ENCODE data around the gene TMPRSS3. TPM values are rescaled to one million over a fixed set of nuclear protein-coding genes. Genes with fewer than 3 reads are reported as not detected.

TMPRSS3 gene
- total RNA-seq, 1 experiment from 2014 or later: not detected

GRCh38 chr21:42381347-42381984 lies 14.4 kb downstream of the TMPRSS3 start:
- DNase-seq (ENCODE audit: low read depth): peak; percentile 61
- in situ Hi-C loops (cut with HindIII; ENCODE audit: low pct_unique_long_range_greater_than_20kb, low sequenced_read_pairs): no loop called here

GRCh38 chr21:42379426-42380215 lies 16.2 kb downstream of the TMPRSS3 start:
- in situ Hi-C loops (cut with HindIII; ENCODE audit: low pct_unique_long_range_greater_than_20kb, low sequenced_read_pairs): no loop called here
- no peak for DNase-seq (ENCODE audit: low read depth)

- no peak for DNase-seq (ENCODE audit: low read depth)
- in situ Hi-C loops (cut with HindIII; ENCODE audit: low pct_unique_long_range_greater_than_20kb, low sequenced_read_pairs): no loop called here
Measured at GRCh38 chr21:42378418-42378817, 17.4 kb downstream of the TMPRSS3 start.

- DNase-seq (ENCODE audit: low read depth): no peak
- in situ Hi-C loops (cut with HindIII; ENCODE audit: low pct_unique_long_range_greater_than_20kb, low sequenced_read_pairs): no loop called here
Measured at GRCh38 chr21:42377951-42378340, 17.9 kb downstream of the TMPRSS3 start.

GRCh38 chr21:42377211-42377950 lies 18.5 kb downstream of the TMPRSS3 start:
- no peak for DNase-seq (ENCODE audit: low read depth)
- in situ Hi-C loops (cut with HindIII; ENCODE audit: low pct_unique_long_range_greater_than_20kb, low sequenced_read_pairs): no loop called here

GRCh38 chr21:42376338-42376982 lies 19.4 kb downstream of the TMPRSS3 start:
- no peak for DNase-seq (ENCODE audit: low read depth)

GRCh38 chr21:42375966-42376337 lies 19.9 kb downstream of the TMPRSS3 start:
- no peak for DNase-seq (ENCODE audit: low read depth)
- in situ Hi-C loops (cut with HindIII; ENCODE audit: low pct_unique_long_range_greater_than_20kb, low sequenced_read_pairs): no loop called here

More at GRCh38 chr21:42376338-42376982, 19.4 kb downstream of the TMPRSS3 start:
- in situ Hi-C loops (cut with HindIII; ENCODE audit: low pct_unique_long_range_greater_than_20kb, low sequenced_read_pairs): no loop called here

GRCh38 chr21:42375506-42375905 lies 20.3 kb downstream of the TMPRSS3 start:
- DNase-seq (ENCODE audit: low read depth): no peak
- in situ Hi-C loops (cut with HindIII; ENCODE audit: low pct_unique_long_range_greater_than_20kb, low sequenced_read_pairs): no loop called here

GRCh38 chr21:42374864-42375499 lies 20.9 kb downstream of the TMPRSS3 start:
- no peak for DNase-seq (ENCODE audit: low read depth)
- in situ Hi-C loops (cut with HindIII; ENCODE audit: low pct_unique_long_range_greater_than_20kb, low sequenced_read_pairs): no loop called here

GRCh38 chr21:42374457-42374856 lies 21.4 kb downstream of the TMPRSS3 start:
- no peak for DNase-seq (ENCODE audit: low read depth)
- in situ Hi-C loops (cut with HindIII; ENCODE audit: low pct_unique_long_range_greater_than_20kb, low sequenced_read_pairs): no loop called here

- DNase-seq (ENCODE audit: low read depth): no peak
- in situ Hi-C loops (cut with HindIII; ENCODE audit: low pct_unique_long_range_greater_than_20kb, low sequenced_read_pairs): no loop called here
Measured at GRCh38 chr21:42373908-42374455, 21.9 kb downstream of the TMPRSS3 start.

- DNase-seq (ENCODE audit: low read depth): no peak
- in situ Hi-C loops (cut with HindIII; ENCODE audit: low pct_unique_long_range_greater_than_20kb, low sequenced_read_pairs): no loop called here
Measured at GRCh38 chr21:42373196-42373907, 22.5 kb downstream of the TMPRSS3 start.

GRCh38 chr21:42370894-42371654 lies 24.8 kb downstream of the TMPRSS3 start:
- DNase-seq (ENCODE audit: low read depth): no peak
- in situ Hi-C loops (cut with HindIII; ENCODE audit: low pct_unique_long_range_greater_than_20kb, low sequenced_read_pairs): no loop called here

- in situ Hi-C loops (cut with HindIII; ENCODE audit: low pct_unique_long_range_greater_than_20kb, low sequenced_read_pairs): no loop called here
- DNase-seq (ENCODE audit: low read depth): no peak
Measured at GRCh38 chr21:42369821-42370220, 26.0 kb downstream of the TMPRSS3 start.

- DNase-seq (ENCODE audit: low read depth): no peak
- in situ Hi-C loops (cut with HindIII; ENCODE audit: low pct_unique_long_range_greater_than_20kb, low sequenced_read_pairs): no loop called here
Measured at GRCh38 chr21:42367367-42368165, 28.3 kb downstream of the TMPRSS3 start.
